OCI-LY3 (cell line): ENCODE data around the gene DDX41.

Source experiments
- CTCF ChIP-seq: fragments of 200-600, 300-600 bp; sonication (generic); IDR thresholded peaks from 2 replicates; pipeline ENCODE4 v1.5.1; 2014; ENCODE audit warnings: antibody characterized with exemption, low read length, low read depth
- EZH2phosphoT487 ChIP-seq: fragments of 200-600 bp; shearing (Covaris generic); IDR thresholded peaks from 2 replicates; pipeline ENCODE4 v1.6.1; 2018; ENCODE audit warnings: antibody characterized with exemption, mixed run types, low read depth

GRCh38 chr5:177511181-177511580, 5.6 kb downstream of the DDX41 start:
- TF ChIP-seq CTCF: no peak
- TF ChIP-seq EZH2phosphoT487: no peak
